Upper lobe of left lung (tissue), 6 donors: Measurements from ENCODE around the gene USP2. TPM values are rescaled to one million over a fixed set of nuclear protein-coding genes. Genes with fewer than 3 reads are reported as not detected.
"Not testable (repeated sequence)": the region's sequence is repeated elsewhere in the genome, so short reads cannot be mapped to it uniquely, and the experiment has no call there.

Source experiments
- ATAC-seq, 2 donors: fragments of 200-7000 bp; cut with Tn5 transposase; one replicate each; pipeline ENCODE4 v1.9.1; 2022; ENCODE audit warnings: mild to moderate bottlenecking in 2 of 2, moderate library complexity in 2 of 2; ENCODE audit not compliant: low FRiP score in 2 of 2
- DNase-seq, 2 donors: peaks; one replicate each; pipeline ENCODE4 v3.0.0-alpha.2; 2019 to 2020
- H3K27ac ChIP-seq, 4 donors: fragments of 200-600 bp; sonication (generic); one replicate each; pipeline ENCODE4 v1.5.1; 2016 to 2019
- H3K27me3 ChIP-seq, 4 donors: fragments of 200-600 bp; sonication (generic); one replicate each; pipeline ENCODE4 v1.5.1; 2017 to 2019
- H3K36me3 ChIP-seq, 4 donors: fragments of 200-600 bp; sonication (generic); one replicate each; pipeline ENCODE4 v1.5.1; 2016 to 2019
- H3K4me1 ChIP-seq, 4 donors: fragments of 200-600 bp; sonication (generic); one replicate each; pipeline ENCODE4 v1.5.1; 2018 to 2019
- H3K4me3 ChIP-seq, 4 donors: fragments of 200-600 bp; sonication (generic); one replicate each; pipeline ENCODE4 v1.5.1; 2017 to 2019; ENCODE audit warnings: mild to moderate bottlenecking in 2 of 4, moderate library complexity in 1 of 4
- H3K9me3 ChIP-seq, 4 donors: fragments of 200-600 bp; sonication (generic); one replicate each; pipeline ENCODE4 v1.5.1; 2018 to 2019
- EP300 ChIP-seq, 4 donors: sonication (generic); formaldehyde crosslinking; IDR thresholded peaks; one replicate each; pipeline ENCODE4 v1.5.1; 2017; ENCODE audit warnings: antibody characterized with exemption in 4 of 4, control low read depth in 2 of 4
- POLR2A ChIP-seq, 4 donors: fragments of 450-650 bp; IDR thresholded peaks; one replicate each; pipeline ENCODE4 v1.5.1; 2016 to 2017; ENCODE audit warnings: antibody characterized with exemption in 4 of 4, mild to moderate bottlenecking in 2 of 4
- POLR2AphosphoS5 ChIP-seq, 2 donors: sonication (generic); formaldehyde crosslinking; IDR thresholded peaks; one replicate each; pipeline ENCODE4 v1.5.1; 2017; ENCODE audit warnings: antibody characterized with exemption in 2 of 2
- WGBS, 2 donors: methylation state at CpG; one replicate each; pipeline ENCODE4 v1.1.5; 2017 to 2018; 5-methylcytosine and 5-hydroxymethylcytosine counted together
- total RNA-seq, 6 donors: library from RNA; depleted of rRNA in 4 of 6; stranded (reverse); fragments of >200 nt in 4 of 6; gene quantifications; one replicate each; pipeline versions ENCODE4 v1.1.0 to v1.2.1, GENCODE V29; 2016 to 2021
- TF ChIP-seq, protein P1 (sequence below), 6 experiments: fragments of 450-650 bp in 4 of 6; fragments of 200-600 bp in 2 of 6; sonication (generic) in 2 of 6; IDR thresholded peaks; one replicate each; pipeline ENCODE4 v1.5.1; 2016 to 2019; ENCODE audit warnings: antibody characterized with exemption in 6 of 6
- donor health status: DM: no; HTN: no; CAD: no; lungs with moderate emphysema.
- donor health status: DM: no; HTN: yes; CAD: no; lungs with severe emphysema.

Gene USP2
- total RNA-seq, 6 donors from 2014 or later = 1.7 to 5.0 (median 3.0) TPM

DNA sequence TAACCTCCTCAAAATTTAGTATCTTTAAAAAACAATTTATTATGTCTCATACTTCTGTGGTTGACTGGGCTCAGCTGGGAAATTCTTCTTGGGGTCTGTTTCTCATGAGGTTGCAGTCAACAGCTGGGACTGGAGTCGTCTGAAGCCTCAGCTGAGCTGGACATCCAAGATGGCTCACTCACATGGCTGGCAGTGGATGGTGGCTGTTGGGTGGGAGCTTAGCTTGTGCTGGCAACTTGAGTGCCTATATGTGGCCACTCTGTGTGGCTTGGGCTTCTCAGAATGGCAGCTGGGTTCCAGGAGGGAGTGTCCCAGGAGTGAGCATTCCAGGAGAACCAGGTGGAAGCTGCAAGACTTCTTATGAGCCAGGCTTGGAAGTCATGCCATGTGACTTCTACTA lies 28.2 kb upstream of the USP2 start:
- Histone ChIP-seq H3K9me3 (no peaks in the 10 kb centered on the region), H3K4me3 (no peak overlapping the region), H3K27ac (no peak overlapping the region), H3K36me3 (no peaks in the 10 kb centered on the region), H3K27me3 (no peaks in the 10 kb centered on the region), H3K4me1 (no peaks in the 10 kb centered on the region)
- ATAC-seq (no peak), DNase-seq (no peak)
- TF ChIP-seq EP300 (IDR thresholded peaks at IDR 0.05) = no peak
- no peak for TF ChIP-seq POLR2A (IDR thresholded peaks at IDR 0.05)
- no peak for TF ChIP-seq POLR2AphosphoS5 (IDR thresholded peaks at IDR 0.05)
- TF ChIP-seq, protein P1, sequence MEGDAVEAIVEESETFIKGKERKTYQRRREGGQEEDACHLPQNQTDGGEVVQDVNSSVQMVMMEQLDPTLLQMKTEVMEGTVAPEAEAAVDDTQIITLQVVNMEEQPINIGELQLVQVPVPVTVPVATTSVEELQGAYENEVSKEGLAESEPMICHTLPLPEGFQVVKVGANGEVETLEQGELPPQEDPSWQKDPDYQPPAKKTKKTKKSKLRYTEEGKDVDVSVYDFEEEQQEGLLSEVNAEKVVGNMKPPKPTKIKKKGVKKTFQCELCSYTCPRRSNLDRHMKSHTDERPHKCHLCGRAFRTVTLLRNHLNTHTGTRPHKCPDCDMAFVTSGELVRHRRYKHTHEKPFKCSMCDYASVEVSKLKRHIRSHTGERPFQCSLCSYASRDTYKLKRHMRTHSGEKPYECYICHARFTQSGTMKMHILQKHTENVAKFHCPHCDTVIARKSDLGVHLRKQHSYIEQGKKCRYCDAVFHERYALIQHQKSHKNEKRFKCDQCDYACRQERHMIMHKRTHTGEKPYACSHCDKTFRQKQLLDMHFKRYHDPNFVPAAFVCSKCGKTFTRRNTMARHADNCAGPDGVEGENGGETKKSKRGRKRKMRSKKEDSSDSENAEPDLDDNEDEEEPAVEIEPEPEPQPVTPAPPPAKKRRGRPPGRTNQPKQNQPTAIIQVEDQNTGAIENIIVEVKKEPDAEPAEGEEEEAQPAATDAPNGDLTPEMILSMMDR (IDR thresholded peaks at IDR 0.05) = no peak
- 91 to 100% methylated on average over 1 of the region's 1 CpG for WGBS, 2 donors

DNA sequence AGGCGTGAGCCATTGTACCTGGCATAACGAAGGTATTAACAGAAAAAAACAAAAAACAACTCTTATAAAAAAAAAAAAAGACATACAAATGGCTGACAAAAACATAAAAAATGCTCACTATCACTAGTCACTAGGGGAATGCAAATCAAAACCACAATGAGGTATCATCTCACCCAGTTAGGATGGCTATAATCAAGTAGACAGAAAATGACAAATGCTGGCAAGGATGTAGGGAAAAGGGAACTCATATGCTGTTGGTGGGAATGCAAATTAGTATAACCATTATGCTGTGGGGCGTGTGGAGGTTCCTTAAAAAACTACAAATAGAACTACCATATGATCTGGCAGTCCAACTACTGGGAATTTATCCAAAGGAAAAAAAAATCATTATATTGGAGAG lies 24.5 kb upstream of the USP2 start:
- WGBS, 2 donors = 72 to 92% methylated on average over 3 of the region's 3 CpGs
- H3K36me3 ChIP-seq = no peaks in the 10 kb centered on the region
- H3K27ac ChIP-seq = no peak overlapping the region
- peaks cover under 1 to 3% (median 3%) of the 10 kb centered on the region in 4 donors for H3K9me3 ChIP-seq
- no peak for ATAC-seq
- no peak for DNase-seq
- TF ChIP-seq, protein P1 (IDR thresholded peaks at IDR 0.05) = no peak
- H3K4me1 ChIP-seq = no peaks in the 10 kb centered on the region
- H3K4me3 ChIP-seq = no peak overlapping the region
- no peaks in the 10 kb centered on the region for H3K27me3 ChIP-seq

DNA sequence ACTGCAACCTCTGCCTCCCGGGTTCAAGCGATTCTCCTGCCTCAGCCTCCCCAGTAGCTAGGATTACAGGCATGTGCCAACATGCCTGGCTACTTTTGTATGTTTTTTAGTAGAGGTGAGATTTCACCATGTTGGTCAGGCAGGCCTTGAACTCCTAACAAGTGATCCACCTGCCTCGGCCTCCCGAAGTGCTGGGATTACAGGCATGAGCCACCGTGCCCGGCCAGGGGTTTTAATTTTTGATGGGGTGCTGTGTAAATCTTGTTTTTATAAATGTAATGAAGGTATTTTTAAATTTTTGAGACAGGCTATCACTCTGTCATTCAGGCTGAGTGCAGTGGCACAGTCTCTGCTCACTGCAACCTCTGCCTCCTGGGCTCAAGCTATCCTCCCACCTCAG lies 24.0 kb upstream of the USP2 start:
- H3K4me3 ChIP-seq, H3K27me3 ChIP-seq, H3K36me3 ChIP-seq, H3K4me1 ChIP-seq, DNase-seq, ATAC-seq, H3K9me3 ChIP-seq, H3K27ac ChIP-seq: not testable (repeated sequence)
- 94 to 96% methylated on average over 6 of the region's 6 CpGs for WGBS, 2 donors

DNA sequence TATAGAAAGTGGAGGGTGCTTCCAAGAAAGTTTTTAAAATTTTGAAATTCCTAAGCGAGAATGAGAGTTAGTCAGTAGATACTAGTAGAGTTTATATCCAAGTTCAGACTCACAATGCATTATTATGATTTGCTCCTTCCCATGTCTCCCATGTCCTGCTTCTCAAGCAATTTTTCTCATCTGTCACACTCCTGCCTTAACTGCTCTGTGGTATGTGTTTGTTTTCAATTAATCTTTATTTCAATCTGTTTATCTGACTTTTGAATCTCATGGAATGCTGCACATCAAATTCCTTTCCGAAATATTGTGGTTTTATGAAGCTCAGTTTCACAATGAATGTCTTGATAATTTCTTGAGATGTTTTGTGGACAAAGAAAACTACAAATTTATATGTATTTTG lies 23.4 kb upstream of the USP2 start:
- DNase-seq (no peak), ATAC-seq (no peak)
- WGBS, 2 donors = 70 to 72% methylated on average over 2 of the region's 2 CpGs
- no peak overlapping the region for H3K4me3 ChIP-seq
- no peaks in the 10 kb centered on the region for H3K4me1 ChIP-seq
- H3K36me3 ChIP-seq = no peaks in the 10 kb centered on the region
- no peaks in the 10 kb centered on the region for H3K27me3 ChIP-seq
- H3K27ac ChIP-seq = no peak overlapping the region
- peaks cover 6 to 9% (median 8%) of the 10 kb centered on the region in 4 donors for H3K9me3 ChIP-seq
- TF ChIP-seq, protein P1 (IDR thresholded peaks at IDR 0.05) = no peak
- TF ChIP-seq POLR2AphosphoS5 (IDR thresholded peaks at IDR 0.05) = no peak
- no peak for TF ChIP-seq POLR2A (IDR thresholded peaks at IDR 0.05)
- TF ChIP-seq EP300 (IDR thresholded peaks at IDR 0.05) = no peak

DNA sequence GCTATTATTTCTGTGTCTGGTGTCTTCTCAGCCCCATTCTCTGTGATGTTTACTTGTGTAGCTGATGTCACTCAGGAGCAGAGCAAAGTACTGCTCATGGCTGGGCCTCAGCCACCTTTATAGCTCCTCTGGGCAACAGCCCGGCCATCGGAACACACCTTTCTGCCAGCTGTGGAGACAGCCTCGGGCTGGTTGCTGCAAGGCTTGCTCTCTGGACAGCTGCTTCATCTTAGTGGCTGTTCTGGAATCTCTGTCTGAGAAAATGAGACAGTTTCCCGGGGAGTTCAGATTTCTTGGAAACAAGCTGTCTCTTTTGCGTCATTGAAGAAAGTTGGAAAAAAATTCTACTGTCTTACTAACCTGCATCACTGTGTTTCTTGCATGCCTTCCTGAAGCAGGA lies 21.5 kb upstream of the USP2 start:
- DNase-seq (no peak), ATAC-seq (peak; percentile 40 to 72)
- Histone ChIP-seq H3K9me3 (peaks cover 6 to 18% (median 12%) of the 10 kb centered on the region in 4 donors), H3K4me1 (no peaks in the 10 kb centered on the region), H3K27me3 (no peaks in the 10 kb centered on the region), H3K4me3 (no peak overlapping the region), H3K36me3 (no peaks in the 10 kb centered on the region), H3K27ac (no peak overlapping the region)
- whole genome bisulfite sequencing, 2 donors = 81 to 88% methylated on average over 5 of the region's 5 CpGs
- TF ChIP-seq POLR2A (IDR thresholded peaks at IDR 0.05) = no peak
- TF ChIP-seq EP300 (IDR thresholded peaks at IDR 0.05) = no peak
- TF ChIP-seq, protein P1 (IDR thresholded peaks at IDR 0.05) = no peak
- no peak for TF ChIP-seq POLR2AphosphoS5 (IDR thresholded peaks at IDR 0.05)
